Cortex of kidney (tissue), 1 donor: Measurements from ENCODE around the gene VIPR1.
"Not testable (repeated sequence)": the region's sequence is repeated elsewhere in the genome, so short reads cannot be mapped to it uniquely, and the experiment has no call there.

Experiments
- DNase-seq: peaks from one replicate; lab custom pipeline; 2025; lab: John Stamatoyannopoulos, UW

VIPR1 gene

GRCh38 chr3:42533161-42533897, 30.9 kb downstream of the VIPR1 start:
- DNase-seq, result no peak

GRCh38 chr3:42535981-42536784, 33.7 kb downstream of the VIPR1 start:
- no peak for DNase-seq

- no peak for DNase-seq
Observed at GRCh38 chr3:42537350-42537749, 34.9 kb downstream of the VIPR1 start.

- no peak for DNase-seq
Observed at GRCh38 chr3:42539871-42540714, 37.6 kb downstream of the VIPR1 start.

GRCh38 chr3:42541079-42541478, 38.6 kb downstream of the VIPR1 start:
- no peak for DNase-seq

GRCh38 chr3:42544492-42545283, 42.2 kb downstream of the VIPR1 start:
- no peak for DNase-seq

GRCh38 chr3:42545284-42545900, 42.9 kb downstream of the VIPR1 start:
- DNase-seq, result no peak

- DNase-seq, result no peak
Observed at GRCh38 chr3:42546691-42547213, 44.3 kb downstream of the VIPR1 start.

GRCh38 chr3:42547401-42547945, 45.0 kb downstream of the VIPR1 start:
- DNase-seq, result no peak

GRCh38 chr3:42549131-42549530, 46.7 kb downstream of the VIPR1 start:
- DNase-seq, result no peak

- no peak for DNase-seq
Observed at GRCh38 chr3:42550250-42550649, 47.8 kb downstream of the VIPR1 start.

- DNase-seq, result no peak
Observed at GRCh38 chr3:42552830-42553229, 50.4 kb downstream of the VIPR1 start.

- DNase-seq, result no peak
Observed at GRCh38 chr3:42556089-42556632, 53.7 kb downstream of the VIPR1 start.

- not testable (repeated sequence) for DNase-seq
Observed at GRCh38 chr3:42556817-42557216, 54.4 kb downstream of the VIPR1 start.

GRCh38 chr3:42557854-42558253, 55.4 kb downstream of the VIPR1 start:
- no peak for DNase-seq

GRCh38 chr3:42562047-42562907, 59.8 kb downstream of the VIPR1 start:
- no peak for DNase-seq

- DNase-seq, result no peak
Observed at GRCh38 chr3:42569593-42570142, 67.2 kb downstream of the VIPR1 start.

GRCh38 chr3:42572278-42572677, 69.8 kb downstream of the VIPR1 start:
- no peak for DNase-seq

GRCh38 chr3:42575137-42575741, 72.8 kb downstream of the VIPR1 start:
- no peak for DNase-seq
